Mucosa of descending colon (tissue), 3 donors: Measurements from ENCODE around the gene PHACTR1. TPM values are rescaled to one million over a fixed set of nuclear protein-coding genes. Genes with fewer than 3 reads are reported as not detected.

Source experiments
- ATAC-seq: fragments of 200-7000 bp; cut with Tn5 transposase; one replicate; pipeline ENCODE4 v1.9.1; 2020; ENCODE audit warnings: mild to moderate bottlenecking, moderate library complexity
- DNase-seq, 3 donors: peaks; one replicate each; pipeline ENCODE4 v3.0.0-alpha.2; 2020
- H3K36me3 ChIP-seq: fragments of 200-600 bp; one replicate; pipeline ENCODE4 v1.8.0; 2021; ENCODE audit warnings: low read depth, mild to moderate bottlenecking
- H3K4me1 ChIP-seq: fragments of 200-600 bp; one replicate; pipeline ENCODE4 v1.8.0; 2021; ENCODE audit warnings: low read depth, mild to moderate bottlenecking
- H3K4me3 ChIP-seq: fragments of 200-600 bp; one replicate; pipeline ENCODE4 v1.8.0; 2021; ENCODE audit warnings: mild to moderate bottlenecking
- H3K9me3 ChIP-seq: fragments of 200-600 bp; one replicate; pipeline ENCODE4 v1.8.0; 2021; ENCODE audit warnings: mild to moderate bottlenecking
- intact Hi-C, 2 donors: fragments of 100-400 bp; cut with DNase I in 1 of 2; cut with micrococcal nuclease in 1 of 2; formaldehyde crosslinking; loops; one replicate each; pipeline versions ENCODE4 v1.11.0 to v1.11.1; 2022; cut with DNase I, micrococcal nuclease
- total RNA-seq, 3 donors: library from RNA; stranded (reverse); fragmentation: NEBNext Ultra II Directional in 2 of 3; extraction: Animal tissue kit (Norgen Biotek cat#: 25700) in 2 of 3; gene quantifications; one replicate each; pipeline versions ENCODE4 v1.2.1 to v1.2.4, GENCODE V29; 2021 to 2023
- TF ChIP-seq, protein P1 (sequence below): fragments of 200-600 bp; IDR thresholded peaks from one replicate; pipeline ENCODE4 v1.8.0; 2022; ENCODE audit warnings: antibody characterized with exemption, mild to moderate bottlenecking
- donor health status: DM: no; HTN: no; CAD: no; lungs with moderate emphysema.
- donor health status: DM: no; HTN: no; CAD: no.
- donor health status: DM: no; HTN: yes; CAD: no.

PHACTR1 gene
- total RNA-seq, 3 donors from 2014 or later = 2.7 to 4.7 (median 3.1) TPM

DNA sequence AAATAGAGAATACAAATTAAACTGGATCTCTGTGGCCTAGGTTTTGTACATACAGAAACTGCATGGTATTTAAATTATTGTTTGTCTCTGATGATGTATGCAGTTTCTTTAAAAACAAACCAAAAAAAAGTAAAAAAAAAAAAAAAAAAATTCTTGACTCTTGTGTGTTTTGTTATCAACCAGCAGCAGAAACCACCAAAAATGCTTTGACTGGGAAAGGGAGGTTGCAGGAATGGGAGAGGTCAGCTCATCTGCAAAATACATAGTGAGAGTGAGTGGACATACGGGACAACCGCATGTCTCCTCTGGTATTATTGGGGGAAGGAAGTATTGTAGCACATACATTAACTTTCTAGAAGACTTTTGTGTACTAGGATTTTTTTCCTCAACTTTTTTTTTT lies 573.8 kb downstream of the PHACTR1 start:
- TF ChIP-seq, protein P1, sequence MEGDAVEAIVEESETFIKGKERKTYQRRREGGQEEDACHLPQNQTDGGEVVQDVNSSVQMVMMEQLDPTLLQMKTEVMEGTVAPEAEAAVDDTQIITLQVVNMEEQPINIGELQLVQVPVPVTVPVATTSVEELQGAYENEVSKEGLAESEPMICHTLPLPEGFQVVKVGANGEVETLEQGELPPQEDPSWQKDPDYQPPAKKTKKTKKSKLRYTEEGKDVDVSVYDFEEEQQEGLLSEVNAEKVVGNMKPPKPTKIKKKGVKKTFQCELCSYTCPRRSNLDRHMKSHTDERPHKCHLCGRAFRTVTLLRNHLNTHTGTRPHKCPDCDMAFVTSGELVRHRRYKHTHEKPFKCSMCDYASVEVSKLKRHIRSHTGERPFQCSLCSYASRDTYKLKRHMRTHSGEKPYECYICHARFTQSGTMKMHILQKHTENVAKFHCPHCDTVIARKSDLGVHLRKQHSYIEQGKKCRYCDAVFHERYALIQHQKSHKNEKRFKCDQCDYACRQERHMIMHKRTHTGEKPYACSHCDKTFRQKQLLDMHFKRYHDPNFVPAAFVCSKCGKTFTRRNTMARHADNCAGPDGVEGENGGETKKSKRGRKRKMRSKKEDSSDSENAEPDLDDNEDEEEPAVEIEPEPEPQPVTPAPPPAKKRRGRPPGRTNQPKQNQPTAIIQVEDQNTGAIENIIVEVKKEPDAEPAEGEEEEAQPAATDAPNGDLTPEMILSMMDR = no peak
- DNase-seq = no peak
- H3K36me3 ChIP-seq = no peaks in the 10 kb centered on the region
- H3K9me3 ChIP-seq = peaks cover 13% of the 10 kb centered on the region
- H3K4me3 ChIP-seq = no peak overlapping the region
- ATAC-seq = no peak
- intact Hi-C loops = no loop called here
- H3K4me1 ChIP-seq = peaks cover 6% of the 10 kb centered on the region

- DNase-seq (no peak), ATAC-seq (no peak)
- TF ChIP-seq, protein P1 = no peak
- intact Hi-C loops = no loop called here
- H3K4me3 ChIP-seq = no peak overlapping the region
- H3K4me1 ChIP-seq = peaks cover 6% of the 10 kb centered on the region
- no peaks in the 10 kb centered on the region for H3K9me3 ChIP-seq
- H3K36me3 ChIP-seq = no peaks in the 10 kb centered on the region
Measured at GRCh38 chr6:13292774-13293173, 576.2 kb downstream of the PHACTR1 start.

DNA sequence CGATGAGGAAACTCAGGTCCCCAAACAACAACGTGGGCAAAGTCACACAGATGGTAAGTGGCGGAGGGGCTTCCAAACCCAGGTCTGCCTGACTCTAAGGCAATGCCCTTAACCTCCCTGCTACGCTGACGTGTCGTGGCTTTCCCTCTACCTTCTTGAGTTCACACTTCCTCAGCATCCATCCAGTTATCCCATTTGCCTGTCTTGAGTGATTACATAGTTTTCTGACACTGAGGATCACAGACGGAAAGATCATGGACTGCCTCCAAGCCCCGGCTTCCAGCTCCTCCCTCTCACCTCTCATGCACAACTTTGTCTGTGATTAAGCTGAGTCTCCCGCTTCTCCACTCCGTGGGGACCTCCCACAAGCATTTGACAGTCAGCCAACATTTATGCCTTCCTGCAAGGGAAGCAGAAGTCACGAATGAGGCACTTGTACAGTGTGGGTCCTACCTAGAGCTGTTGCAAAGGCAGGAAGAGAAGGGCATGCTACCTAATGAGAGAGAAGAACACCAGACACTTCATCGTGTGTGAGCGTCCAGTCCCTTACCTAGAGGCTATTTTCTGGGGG lies 578.0 kb downstream of the PHACTR1 start:
- no peaks in the 10 kb centered on the region for H3K36me3 ChIP-seq
- H3K9me3 ChIP-seq = no peaks in the 10 kb centered on the region
- no peak overlapping the region for H3K4me3 ChIP-seq
- intact Hi-C loops = no loop called here
- DNase-seq (no peak), ATAC-seq (no peak)
- TF ChIP-seq, protein P1 = no peak
- H3K4me1 ChIP-seq = peaks cover 6% of the 10 kb centered on the region

- no peak for ATAC-seq
- TF ChIP-seq, protein P1 = no peak
- H3K4me1 ChIP-seq = no peaks in the 10 kb centered on the region
- no peak overlapping the region for H3K4me3 ChIP-seq
- intact Hi-C loops = no loop called here
- H3K36me3 ChIP-seq = no peaks in the 10 kb centered on the region
- no peak for DNase-seq
- H3K9me3 ChIP-seq = no peaks in the 10 kb centered on the region
Measured at GRCh38 chr6:13295576-13295975, 579.0 kb downstream of the PHACTR1 start.

GRCh38 chr6:13296536-13296997 lies 580.0 kb downstream of the PHACTR1 start:
- H3K9me3 ChIP-seq = no peaks in the 10 kb centered on the region
- H3K36me3 ChIP-seq = no peaks in the 10 kb centered on the region
- ATAC-seq = no peak
- no peak overlapping the region for H3K4me3 ChIP-seq
- TF ChIP-seq, protein P1 = no peak
- intact Hi-C loops = no loop called here
- no peaks in the 10 kb centered on the region for H3K4me1 ChIP-seq
- no peak for DNase-seq

GRCh38 chr6:13297391-13297790 lies 580.8 kb downstream of the PHACTR1 start:
- DNase-seq = no peak
- peaks cover 3% of the 10 kb centered on the region for H3K4me1 ChIP-seq
- TF ChIP-seq, protein P1 = no peak
- H3K4me3 ChIP-seq = no peak overlapping the region
- intact Hi-C loops = no loop called here
- no peak for ATAC-seq
- H3K9me3 ChIP-seq = no peaks in the 10 kb centered on the region
- H3K36me3 ChIP-seq = no peaks in the 10 kb centered on the region
